Neuronal stem cell (in vitro differentiated cells): Measurements from ENCODE around the gene TMEM51.

Source experiments
- DNase-seq: peaks from one replicate; pipeline ENCODE4 v3.0.0-alpha.2; 2013; ENCODE audit warnings: low spot score
- H2AFZ ChIP-seq: one replicate; pipeline ENCODE4 v1.6.1; 2013; ENCODE audit warnings: mild to moderate bottlenecking, low read length, inconsistent platforms
- H2AK5ac ChIP-seq: 2 replicates; pipeline ENCODE4 v1.6.1; 2013; ENCODE audit warnings: low read depth, mild to moderate bottlenecking, inconsistent platforms, low read length, moderate library complexity, mixed read lengths
- H2BK120ac ChIP-seq: 2 replicates; pipeline ENCODE4 v1.6.1; 2013; ENCODE audit warnings: low read depth, mild to moderate bottlenecking, inconsistent platforms, low read length, moderate library complexity, mixed read lengths
- H2BK12ac ChIP-seq: one replicate; pipeline ENCODE4 v1.6.1; 2013; ENCODE audit warnings: low read length, inconsistent platforms
- H2BK15ac ChIP-seq: 2 replicates; pipeline ENCODE4 v1.6.1; 2013; ENCODE audit warnings: mild to moderate bottlenecking, low read length, inconsistent platforms, mixed read lengths
- H2BK5ac ChIP-seq: one replicate; pipeline ENCODE4 v1.6.1; 2013; ENCODE audit warnings: inconsistent platforms, mild to moderate bottlenecking, low read length, moderate library complexity
- H3K14ac ChIP-seq: one replicate; pipeline ENCODE4 v1.6.1; 2013; ENCODE audit warnings: low read length, inconsistent platforms
- H3K18ac ChIP-seq: 2 replicates; pipeline ENCODE4 v1.6.1; 2013; ENCODE audit warnings: low read length, inconsistent platforms
- H3K23ac ChIP-seq: 2 replicates; pipeline ENCODE4 v1.6.1; 2013; ENCODE audit warnings: low read depth, mild to moderate bottlenecking, mixed read lengths, low read length, inconsistent platforms; ENCODE audit not compliant: poor library complexity
- H3K27ac ChIP-seq: replicated peaks from 3 replicates; pipeline ENCODE4 v1.5.1; 2013; ENCODE audit warnings: low read length, inconsistent platforms
- H3K27me3 ChIP-seq, 3 experiments: 2 replicates each; pipeline ENCODE4 v1.6.1; 2013; ENCODE audit warnings: low read length in 3 of 3, mild to moderate bottlenecking in 2 of 3, inconsistent platforms in 1 of 3, low read depth in 1 of 3, mixed read lengths in 1 of 3, moderate library complexity in 1 of 3; ENCODE audit not compliant: control insufficient read depth in 3 of 3, insufficient read depth in 3 of 3
- H3K36me3 ChIP-seq, 2 donors: replicated peaks in 1 of 2; 2 replicates each; pipeline ENCODE4 v1.6.1; 2013; ENCODE audit warnings: low read length in 2 of 2; ENCODE audit not compliant: control insufficient read depth in 2 of 2, insufficient read depth in 2 of 2
- H3K4ac ChIP-seq: 2 replicates; pipeline ENCODE4 v1.6.1; 2013; ENCODE audit warnings: inconsistent platforms, mild to moderate bottlenecking, low read length, moderate library complexity
- H3K4me1 ChIP-seq, 2 donors: 1 replicate in 1 of 2; 2 replicates in 1 of 2; pipeline ENCODE4 v1.6.1; 2013; ENCODE audit warnings: low read length in 2 of 2, low read depth in 1 of 2; ENCODE audit not compliant: control insufficient read depth in 2 of 2, insufficient read depth in 1 of 2
- H3K4me2 ChIP-seq: one replicate; pipeline ENCODE4 v1.6.1; 2013; ENCODE audit warnings: mild to moderate bottlenecking, low read length, inconsistent platforms; ENCODE audit not compliant: insufficient read depth, poor library complexity, severe bottlenecking
- H3K4me3 ChIP-seq, 2 donors: 2 replicates each; pipeline ENCODE4 v1.5.1; 2013; ENCODE audit warnings: low read length in 2 of 2, mild to moderate bottlenecking in 2 of 2, inconsistent platforms in 1 of 2, moderate library complexity in 1 of 2
- H3K79me1 ChIP-seq: one replicate; pipeline ENCODE4 v1.6.1; 2013; ENCODE audit warnings: low read depth, mild to moderate bottlenecking, inconsistent platforms, low read length, moderate library complexity
- H3K9ac ChIP-seq: one replicate; pipeline ENCODE4 v1.6.1; 2013; ENCODE audit warnings: mild to moderate bottlenecking, low read depth, low read length, inconsistent platforms; ENCODE audit not compliant: poor library complexity
- H3K9me3 ChIP-seq, 2 donors: replicated peaks in 1 of 2; 2 replicates each; pipeline versions ENCODE3 to v1.6.1; 2013; ENCODE audit warnings: low read length in 2 of 2, mild to moderate bottlenecking in 2 of 2, inconsistent platforms in 1 of 2, low read depth in 1 of 2, mixed read lengths in 1 of 2, moderate library complexity in 1 of 2; ENCODE audit not compliant: control insufficient read depth in 2 of 2, insufficient read depth in 1 of 2
- H4K8ac ChIP-seq: one replicate; pipeline ENCODE4 v1.6.1; 2013; ENCODE audit warnings: low read depth, mild to moderate bottlenecking, inconsistent platforms, low read length, moderate library complexity
- H4K91ac ChIP-seq: one replicate; pipeline ENCODE4 v1.6.1; 2013; ENCODE audit warnings: low read length, low read depth, mild to moderate bottlenecking, inconsistent platforms; ENCODE audit not compliant: poor library complexity
- WGBS, 2 donors: extraction: QIAGEN DNeasy Blood & Tissue Kit; methylation state at CpG; one replicate each; pipeline ENCODE4 v1.1.7; 2013; ENCODE audit warnings: missing lambda C conversion rate in 2 of 2, mixed read lengths in 1 of 2; ENCODE audit not compliant: insufficient read length in 2 of 2, insufficient replicate concordance in 1 of 2; ENCODE audit errors: extremely low coverage in 2 of 2; 5-methylcytosine and 5-hydroxymethylcytosine counted together

TMEM51 gene

GRCh38 chr1:15181564-15181963 is 28.0 kb downstream of the TMEM51 start:
- Histone ChIP-seq H2BK120ac (no peak overlapping the region), H2AFZ (no peak overlapping the region), H3K4me1 (peaks cover 4 to 10% of the 10 kb centered on the region in 2 donors), H3K4me2 (no peak overlapping the region), H4K91ac (no peak overlapping the region), H3K9me3 (no peaks in the 10 kb centered on the region), H3K4ac (no peak overlapping the region), H3K4me3 (no peak overlapping the region), H3K9ac (no peak overlapping the region), H2BK15ac (no peak overlapping the region), H3K18ac (no peak overlapping the region), H3K27ac (no peak overlapping the region), H3K27me3 (no peaks in the 10 kb centered on the region), H3K36me3 (no peaks in the 10 kb centered on the region), H4K8ac (no peak overlapping the region), H2BK5ac (no peak overlapping the region), H2BK12ac (no peak overlapping the region), H3K14ac (no peak overlapping the region), H3K23ac (no peak overlapping the region), H2AK5ac (no peak overlapping the region), H3K79me1 (no peaks in the 10 kb centered on the region)
- WGBS, 2 donors: no CpG with 5 or more reads among the region's 10 CpGs
- no peak for DNase-seq

GRCh38 chr1:15184436-15185241 is 31.1 kb downstream of the TMEM51 start:
- H3K27ac ChIP-seq: no peak overlapping the region
- no peak overlapping the region for H4K8ac ChIP-seq
- no peak overlapping the region for H3K4ac ChIP-seq
- DNase-seq: no peak
- no peak overlapping the region for H3K23ac ChIP-seq
- WGBS, 2 donors: no CpG with 5 or more reads among the region's 8 CpGs
- no peak overlapping the region for H3K4me3 ChIP-seq
- no peak overlapping the region for H2BK5ac ChIP-seq
- H3K27me3 ChIP-seq: no peaks in the 10 kb centered on the region
- H3K14ac ChIP-seq: no peak overlapping the region
- no peak overlapping the region for H2AK5ac ChIP-seq
- H3K18ac ChIP-seq: no peak overlapping the region
- no peak overlapping the region for H2BK12ac ChIP-seq
- no peak overlapping the region for H3K4me2 ChIP-seq
- H2BK120ac ChIP-seq: no peak overlapping the region
- no peak overlapping the region for H3K9ac ChIP-seq
- no peak overlapping the region for H2AFZ ChIP-seq
- no peaks in the 10 kb centered on the region for H3K9me3 ChIP-seq
- no peaks in the 10 kb centered on the region for H3K36me3 ChIP-seq
- peaks cover 17 to 21% of the 10 kb centered on the region in 2 donors for H3K4me1 ChIP-seq
- no peak overlapping the region for H4K91ac ChIP-seq
- no peak overlapping the region for H2BK15ac ChIP-seq
- no peaks in the 10 kb centered on the region for H3K79me1 ChIP-seq

GRCh38 chr1:15185617-15186016 is 32.1 kb downstream of the TMEM51 start:
- H2AFZ ChIP-seq: no peak overlapping the region
- H2BK5ac ChIP-seq: no peak overlapping the region
- no peak overlapping the region for H3K9ac ChIP-seq
- no peaks in the 10 kb centered on the region for H3K79me1 ChIP-seq
- no CpG with 5 or more reads among the region's 3 CpGs for WGBS, 2 donors
- no peak overlapping the region for H2AK5ac ChIP-seq
- no peak overlapping the region for H3K18ac ChIP-seq
- H2BK120ac ChIP-seq: no peak overlapping the region
- H3K4ac ChIP-seq: no peak overlapping the region
- H4K91ac ChIP-seq: no peak overlapping the region
- no peaks in the 10 kb centered on the region for H3K36me3 ChIP-seq
- H2BK12ac ChIP-seq: no peak overlapping the region
- H3K23ac ChIP-seq: no peak overlapping the region
- no peak overlapping the region for H3K27ac ChIP-seq
- no peak overlapping the region for H3K4me3 ChIP-seq
- H3K4me1 ChIP-seq: peaks cover 17 to 25% of the 10 kb centered on the region in 2 donors
- no peak overlapping the region for H3K14ac ChIP-seq
- no peak overlapping the region for H4K8ac ChIP-seq
- H2BK15ac ChIP-seq: no peak overlapping the region
- no peak for DNase-seq
- H3K27me3 ChIP-seq: no peaks in the 10 kb centered on the region
- no peaks in the 10 kb centered on the region for H3K9me3 ChIP-seq
- no peak overlapping the region for H3K4me2 ChIP-seq

GRCh38 chr1:15186073-15186845 is 32.7 kb downstream of the TMEM51 start:
- Histone ChIP-seq H2BK5ac (no peak overlapping the region), H2AFZ (no peak overlapping the region), H3K4me2 (no peak overlapping the region), H3K27me3 (no peaks in the 10 kb centered on the region), H2BK120ac (no peak overlapping the region), H3K18ac (peak overlapping the region; percentile 76), H3K4me3 (no peak overlapping the region), H3K9ac (no peak overlapping the region), H3K79me1 (no peaks in the 10 kb centered on the region), H2BK15ac (peak overlapping the region; percentile 88), H3K4ac (no peak overlapping the region), H3K14ac (no peak overlapping the region), H3K27ac (no peak overlapping the region), H4K91ac (no peak overlapping the region), H4K8ac (no peak overlapping the region), H2AK5ac (no peak overlapping the region), H3K9me3 (no peaks in the 10 kb centered on the region), H3K36me3 (no peaks in the 10 kb centered on the region), H3K4me1 (peaks cover 17 to 25% of the 10 kb centered on the region in 2 donors), H3K23ac (peak overlapping the region; percentile 90), H2BK12ac (peak overlapping the region; percentile 46)
- DNase-seq: no peak
- WGBS, 2 donors: no CpG with 5 or more reads among the region's 6 CpGs
